HepG2 (cell line): Measurements from ENCODE around the gene CELSR2. TPM values are rescaled to one million over a fixed set of nuclear protein-coding genes. Genes with fewer than 3 reads are reported as not detected.

Experiments
- AKAP8 ChIP-seq: sonication (generic); formaldehyde crosslinking; IDR thresholded peaks from 2 replicates; pipeline ENCODE4 v1.5.1; 2020; ENCODE audit warnings: mild to moderate bottlenecking, missing genetic modification reagents
- CCDC6 ChIP-seq: sonication (generic); formaldehyde crosslinking; IDR thresholded peaks from 2 replicates; pipeline ENCODE4 v1.8.1; 2022; ENCODE audit warnings: mild to moderate bottlenecking, missing genetic modification reagents, moderate library complexity
- ELF1 ChIP-seq: sonication (generic); formaldehyde crosslinking; IDR thresholded peaks from 2 replicates; pipeline ENCODE4 v1.4.0; 2020; ENCODE audit warnings: missing genetic modification reagents
- GATAD2A ChIP-seq: IDR thresholded peaks from 2 replicates; pipeline ENCODE4 v1.6.1; 2016
- HHEX ChIP-seq: IDR thresholded peaks from 2 replicates; pipeline ENCODE4 v1.6.1; 2016; ENCODE audit warnings: control low read depth
- HOXD1 ChIP-seq: sonication (generic); formaldehyde crosslinking; IDR thresholded peaks from 2 replicates; pipeline ENCODE4 v1.5.0; 2020; ENCODE audit warnings: missing genetic modification reagents
- MXD3 ChIP-seq: IDR thresholded peaks from 2 replicates; pipeline ENCODE4 v1.6.1; 2016; ENCODE audit warnings: mild to moderate bottlenecking, missing biosample characterization, missing genetic modification reagents
- NFYC ChIP-seq: IDR thresholded peaks from 2 replicates; pipeline ENCODE4 v1.6.1; 2016; ENCODE audit warnings: missing genetic modification reagents, missing compliant biosample characterization
- SNAPC4 ChIP-seq: sonication (generic); formaldehyde crosslinking; IDR thresholded peaks from 2 replicates; pipeline ENCODE4 v1.4.0; 2020; ENCODE audit warnings: mild to moderate bottlenecking, missing genetic modification reagents
- TFDP1 ChIP-seq: IDR thresholded peaks from 2 replicates; pipeline ENCODE4 v1.6.1; 2016; ENCODE audit warnings: missing compliant biosample characterization, missing genetic modification reagents, borderline replicate concordance
- ZNF407 ChIP-seq: sonication (generic); formaldehyde crosslinking; IDR thresholded peaks from one replicate; pipeline ENCODE4 v1.5.1; 2020; ENCODE audit warnings: mild to moderate bottlenecking, missing genetic modification reagents; ENCODE audit errors: not compliant biosample characterization
- ZNF530 ChIP-seq: sonication (generic); formaldehyde crosslinking; IDR thresholded peaks from 2 replicates; pipeline ENCODE4 v1.5.0; 2020; ENCODE audit warnings: low read depth, mild to moderate bottlenecking, missing genetic modification reagents
- ZNF557 ChIP-seq: sonication (generic); formaldehyde crosslinking; IDR thresholded peaks from 2 replicates; pipeline ENCODE4 v1.4.0; 2020; ENCODE audit warnings: missing genetic modification reagents
- ZNF589 ChIP-seq: sonication (generic); formaldehyde crosslinking; conservative IDR thresholded peaks from 2 replicates; pipeline ENCODE4 v1.8.0; 2022; ENCODE audit warnings: mild to moderate bottlenecking, moderate library complexity, missing genetic modification reagents
- polyA plus RNA-seq, 8 experiments: library from polyadenylated mRNA; depleted of rRNA in 3 of 8; stranded (reverse) in 7 of 8; unstranded in 1 of 8; fragments of >200 nt; fragmentation: Illumina TruSeq in 4 of 8; extraction: Trizol in 4 of 8; gene quantifications; 2 replicates each; pipeline versions ENCODE4 v1.2.1 to v1.2.3, GENCODE V29; 2011 to 2016; ENCODE audit warnings: low read depth in 4 of 8, missing spikeins in 1 of 8, mixed read lengths in 1 of 8; ENCODE audit not compliant: insufficient read depth in 1 of 8
- total RNA-seq, 5 experiments: library from RNA; depleted of rRNA; stranded (reverse); fragments of >200 nt; fragmentation: Illumina TruSeq; extraction: Trizol; gene quantifications; 2 replicates each; pipeline ENCODE4 v1.2.3, GENCODE V29; 2016; ENCODE audit warnings: low read depth in 1 of 5

The CELSR2 gene
- total and polyA plus RNA-seq, 2 of the 13 experiments (the other 11 are each of a cell fraction or from before 2014, with no cell fraction given), result 4.0 to 6.6 TPM

GRCh38 chr1:109298666-109299557, 49.6 kb downstream of the CELSR2 start (continued):
- TF ChIP-seq ZNF407 (CRISPR knock-in tag) (no peak), ZNF589 (CRISPR knock-in tag) (peak; percentile 61; the same call in 1 of the 2 replicates), GATAD2A (CRISPR knock-in tag) (peak; percentile 98), AKAP8 (CRISPR knock-in tag) (peak; percentile 67; the same call in 1 of the 2 replicates), ZNF530 (CRISPR knock-in tag) (no peak), SNAPC4 (CRISPR knock-in tag) (0 out of 2 replicates have a peak, but pooled peaks have one; percentile 16), HOXD1 (CRISPR knock-in tag) (peak; percentile 52; the same call in 1 of the 2 replicates), HHEX (CRISPR knock-in tag) (peak; percentile 31; the same call in 1 of the 2 replicates), MXD3 (peak; percentile 75), ZNF557 (CRISPR knock-in tag) (peak; percentile 87), NFYC (CRISPR knock-in tag) (no peak; the same call in 1 of the 2 replicates), CCDC6 (CRISPR knock-in tag) (peak; percentile 35; the same call in 1 of the 2 replicates), ELF1 (CRISPR knock-in tag) (no peak), TFDP1 (CRISPR knock-in tag) (peak; percentile 90; the same call in 1 of the 2 replicates)
